Ishikawa (cell line): ENCODE results near the gene CASQ2.

Source experiments
- CEBPB ChIP-seq: IDR thresholded peaks from 2 replicates; pipeline ENCODE4 v1.6.1; 2012
- CREB1 ChIP-seq: IDR thresholded peaks from 2 replicates; pipeline ENCODE4 v1.6.1; 2012; ENCODE audit warnings: low read depth
- EGR1 ChIP-seq: IDR thresholded peaks from 2 replicates; pipeline ENCODE4 v1.6.1; 2012
- EP300 ChIP-seq: IDR thresholded peaks from 2 replicates; pipeline ENCODE4 v1.6.1; 2012; ENCODE audit warnings: borderline replicate concordance
- FOXM1 ChIP-seq: IDR thresholded peaks from 2 replicates; pipeline ENCODE4 v1.6.1; 2012; ENCODE audit warnings: low read depth, borderline replicate concordance
- MAX ChIP-seq: IDR thresholded peaks from 2 replicates; pipeline ENCODE4 v1.6.1; 2012
- NFIC ChIP-seq: IDR thresholded peaks from 2 replicates; pipeline ENCODE4 v1.6.1; 2012
- RAD21 ChIP-seq: IDR thresholded peaks from 2 replicates; pipeline ENCODE4 v1.6.1; 2012; ENCODE audit warnings: low read depth
- REST ChIP-seq: IDR thresholded peaks from 2 replicates; pipeline ENCODE4 v1.6.1; 2012; ENCODE audit warnings: low read depth, mild to moderate bottlenecking
- TAF1 ChIP-seq: IDR thresholded peaks from 2 replicates; pipeline ENCODE4 v1.6.1; 2012; ENCODE audit warnings: low read depth, mild to moderate bottlenecking
- TCF12 ChIP-seq: IDR thresholded peaks from 2 replicates; pipeline ENCODE4 v1.6.1; 2012; ENCODE audit warnings: low read depth
- TEAD4 ChIP-seq: IDR thresholded peaks from 2 replicates; pipeline ENCODE4 v1.6.1; 2012
- USF1 ChIP-seq: IDR thresholded peaks from 2 replicates; pipeline ENCODE4 v1.6.1; 2012
- YY1 ChIP-seq: IDR thresholded peaks from 2 replicates; pipeline ENCODE4 v1.6.1; 2012; ENCODE audit warnings: low read depth
- ZBTB7A ChIP-seq: IDR thresholded peaks from 2 replicates; pipeline ENCODE4 v1.6.1; 2012; ENCODE audit warnings: low read depth

The CASQ2 gene

GRCh38 chr1:115725600-115725999 is 42.9 kb downstream of the CASQ2 start:
- no peak for TF ChIP-seq REST
- no peak for TF ChIP-seq ZBTB7A
- TF ChIP-seq EP300, result no peak
- no peak for TF ChIP-seq EGR1
- TF ChIP-seq USF1, result no peak
- TF ChIP-seq TEAD4, result no peak
- TF ChIP-seq FOXM1, result no peak
- TF ChIP-seq CREB1, result no peak
- no peak for TF ChIP-seq TCF12

- TF ChIP-seq CEBPB, result no peak
These were observed 44.8 kb downstream of the CASQ2 start for GRCh38 chr1:115723756-115724155.

GRCh38 chr1:115722221-115722620 is 46.3 kb downstream of the CASQ2 start:
- TF ChIP-seq EP300, result no peak
- no peak for TF ChIP-seq TCF12
- TF ChIP-seq CEBPB, result no peak
- no peak for TF ChIP-seq YY1
- no peak for TF ChIP-seq USF1
- TF ChIP-seq NFIC, result no peak
- no peak for TF ChIP-seq EGR1
- TF ChIP-seq FOXM1, result no peak
- TF ChIP-seq TAF1, result no peak
- no peak for TF ChIP-seq CREB1
- no peak for TF ChIP-seq TEAD4
- no peak for TF ChIP-seq REST
- TF ChIP-seq RAD21, result no peak
- no peak for TF ChIP-seq ZBTB7A

GRCh38 chr1:115719285-115719684 is 49.2 kb downstream of the CASQ2 start:
- no peak for TF ChIP-seq CEBPB
- no peak for TF ChIP-seq TCF12
- TF ChIP-seq CREB1, result no peak
- TF ChIP-seq ZBTB7A, result no peak
- no peak for TF ChIP-seq NFIC
- no peak for TF ChIP-seq YY1
- no peak for TF ChIP-seq MAX
- no peak for TF ChIP-seq RAD21
- TF ChIP-seq USF1, result no peak
- no peak for TF ChIP-seq TAF1
- no peak for TF ChIP-seq REST
- no peak for TF ChIP-seq FOXM1
- TF ChIP-seq EP300, result no peak

GRCh38 chr1:115718011-115718754 is 50.3 kb downstream of the CASQ2 start:
- TF ChIP-seq NFIC (no peak), TAF1 (no peak), RAD21 (no peak), CREB1 (no peak), REST (no peak), TEAD4 (no peak), TCF12 (no peak)
